ENCODE measurements around the gene MTCL1.

GRCh38 chr18:8694891-8695290 is 10.5 kb upstream of the MTCL1 start:
- TF ChIP-seq CTCF (conservative IDR thresholded peaks at IDR 0.05 in 1 of 2, IDR thresholded peaks at IDR 0.05 in 1 of 2; ENCODE audit: low read depth in 1 of 2, low read length in 2 of 2) (no peak), EZH2 (IDR thresholded peaks at IDR 0.05; ENCODE audit: low read length, missing control alignments) (no peak)
